Upper lobe of right lung (tissue), 1 donor: ENCODE results near the gene PAGE4. TPM values are rescaled to one million over a fixed set of nuclear protein-coding genes. Genes with fewer than 3 reads are reported as not detected.

Experiments used
- ATAC-seq: fragments of 200-7000 bp; cut with Tn5 transposase; one replicate; pipeline ENCODE4 v1.9.1; 2020; ENCODE audit warnings: mild to moderate bottlenecking, moderate library complexity
- DNase-seq: peaks from one replicate; pipeline ENCODE4 v3.0.0-alpha.2; 2020
- H3K27ac ChIP-seq: fragments of 200-600 bp; one replicate; pipeline ENCODE4 v1.8.0; 2022
- H3K27me3 ChIP-seq: fragments of 200-600 bp; one replicate; pipeline ENCODE4 v1.8.0; 2022; ENCODE audit warnings: mild to moderate bottlenecking
- H3K36me3 ChIP-seq: fragments of 200-600 bp; one replicate; pipeline ENCODE4 v1.8.0; 2022
- H3K4me1 ChIP-seq: fragments of 200-600 bp; one replicate; pipeline ENCODE4 v1.8.0; 2022
- H3K4me3 ChIP-seq: fragments of 200-600 bp; one replicate; pipeline ENCODE4 v1.8.0; 2022; ENCODE audit warnings: mild to moderate bottlenecking
- H3K9me3 ChIP-seq: fragments of 200-600 bp; one replicate; pipeline ENCODE4 v1.8.0; 2022
- intact Hi-C: fragments of 100-400 bp; cut with DNase I; formaldehyde crosslinking; loops from one replicate; pipeline ENCODE4 v1.11.0; 2022
- total RNA-seq: library from RNA; stranded (reverse); fragmentation: NEBNext Ultra II Directional; extraction: Animal tissue kit (Norgen Biotek cat#: 25700); gene quantifications from one replicate; pipeline ENCODE4 v1.2.1, GENCODE V29; 2021
- TF ChIP-seq, protein P1 (sequence below): fragments of 200-600 bp; IDR thresholded peaks from one replicate; pipeline ENCODE4 v1.8.0; 2022; ENCODE audit warnings: antibody characterized with exemption
- donor health status: DM: no; HTN: yes; CAD: no; lungs with severe emphysema.

Gene PAGE4
- total RNA-seq, 1 donor from 2014 or later: not detected

DNA sequence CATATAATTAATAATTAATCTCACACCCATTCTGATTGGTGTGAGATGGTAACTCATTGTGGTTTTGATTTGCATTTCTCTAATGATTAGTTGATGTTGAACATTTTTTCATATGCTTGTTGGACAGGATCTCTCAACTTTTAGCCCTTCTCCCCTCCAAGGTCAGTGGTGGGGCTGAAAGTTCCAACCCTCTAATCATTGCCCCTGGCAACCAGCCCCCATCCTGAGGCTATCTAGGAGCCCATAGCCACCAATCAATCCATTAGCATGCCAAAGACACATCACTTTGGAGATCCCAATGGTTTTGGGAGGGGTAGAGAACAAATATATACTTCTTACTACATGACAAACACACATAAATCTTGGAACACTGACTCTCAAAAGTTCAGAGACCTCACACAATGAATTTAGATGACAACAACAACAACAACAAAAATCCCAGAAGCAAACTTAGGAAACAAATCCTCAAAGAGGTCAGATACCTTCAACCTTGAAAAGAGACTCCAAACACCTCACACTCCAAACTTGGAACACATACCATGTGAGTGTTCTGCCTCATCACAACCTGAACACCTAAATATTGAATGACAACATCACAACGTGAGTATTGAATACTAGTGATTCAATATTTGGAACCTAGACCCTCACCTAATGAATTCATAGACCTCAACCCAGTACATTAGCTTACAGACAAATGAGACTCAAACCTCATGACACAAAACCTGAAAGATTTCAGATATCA, 19.0 kb upstream of the PAGE4 start:
- ATAC-seq: no peak
- Histone ChIP-seq H3K4me3 (no peak overlapping the region), H3K36me3 (no peaks in the 10 kb centered on the region), H3K27me3 (no peaks in the 10 kb centered on the region), H3K4me1 (no peaks in the 10 kb centered on the region), H3K27ac (no peak overlapping the region), H3K9me3 (no peaks in the 10 kb centered on the region)
- intact Hi-C loops: no loop called here
- TF ChIP-seq, protein P1, sequence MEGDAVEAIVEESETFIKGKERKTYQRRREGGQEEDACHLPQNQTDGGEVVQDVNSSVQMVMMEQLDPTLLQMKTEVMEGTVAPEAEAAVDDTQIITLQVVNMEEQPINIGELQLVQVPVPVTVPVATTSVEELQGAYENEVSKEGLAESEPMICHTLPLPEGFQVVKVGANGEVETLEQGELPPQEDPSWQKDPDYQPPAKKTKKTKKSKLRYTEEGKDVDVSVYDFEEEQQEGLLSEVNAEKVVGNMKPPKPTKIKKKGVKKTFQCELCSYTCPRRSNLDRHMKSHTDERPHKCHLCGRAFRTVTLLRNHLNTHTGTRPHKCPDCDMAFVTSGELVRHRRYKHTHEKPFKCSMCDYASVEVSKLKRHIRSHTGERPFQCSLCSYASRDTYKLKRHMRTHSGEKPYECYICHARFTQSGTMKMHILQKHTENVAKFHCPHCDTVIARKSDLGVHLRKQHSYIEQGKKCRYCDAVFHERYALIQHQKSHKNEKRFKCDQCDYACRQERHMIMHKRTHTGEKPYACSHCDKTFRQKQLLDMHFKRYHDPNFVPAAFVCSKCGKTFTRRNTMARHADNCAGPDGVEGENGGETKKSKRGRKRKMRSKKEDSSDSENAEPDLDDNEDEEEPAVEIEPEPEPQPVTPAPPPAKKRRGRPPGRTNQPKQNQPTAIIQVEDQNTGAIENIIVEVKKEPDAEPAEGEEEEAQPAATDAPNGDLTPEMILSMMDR: no peak
- no peak for DNase-seq

DNA sequence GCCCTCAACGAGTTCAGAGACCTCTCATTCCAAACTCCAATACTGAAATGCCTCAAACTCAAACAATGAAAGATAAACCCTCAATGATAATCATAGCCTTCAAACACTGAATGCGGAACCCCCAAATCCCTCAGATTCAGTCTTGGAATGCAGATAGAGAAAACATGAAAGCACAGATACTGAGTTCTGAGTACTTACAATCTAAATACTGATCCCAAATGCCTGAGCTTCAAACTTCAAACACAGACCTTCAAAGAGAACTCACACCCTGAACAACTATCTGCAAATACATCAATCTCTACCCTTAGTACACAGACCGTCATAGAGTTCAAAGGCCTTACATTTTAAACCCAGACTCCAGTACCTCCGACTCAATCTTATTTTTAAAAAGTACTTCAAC, 16.9 kb upstream of the PAGE4 start:
- Histone ChIP-seq H3K27me3 (no peaks in the 10 kb centered on the region), H3K9me3 (no peaks in the 10 kb centered on the region), H3K4me1 (no peaks in the 10 kb centered on the region), H3K27ac (no peak overlapping the region), H3K4me3 (no peak overlapping the region), H3K36me3 (no peaks in the 10 kb centered on the region)
- intact Hi-C loops: no loop called here
- TF ChIP-seq, protein P1: no peak
- ATAC-seq (no peak), DNase-seq (no peak)

DNA sequence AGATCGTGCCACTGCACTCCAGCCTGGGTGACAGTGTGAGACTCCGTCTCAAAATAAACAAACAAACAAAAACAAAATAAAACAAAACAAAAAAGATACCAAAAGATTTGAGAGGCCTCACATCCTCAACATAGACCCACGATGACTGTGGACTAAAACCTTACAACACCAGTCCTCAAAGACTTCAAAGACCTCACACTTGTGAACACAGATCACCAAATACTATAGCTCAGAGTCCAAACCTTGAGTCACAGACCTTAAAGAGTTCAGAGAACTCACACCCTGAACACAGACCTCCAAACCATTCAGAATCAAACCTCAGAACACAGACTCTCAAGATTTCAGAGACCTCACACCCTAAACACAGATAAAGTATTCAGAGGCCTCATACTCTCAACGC, 12.7 kb upstream of the PAGE4 start:
- Histone ChIP-seq H3K4me1 (no peaks in the 10 kb centered on the region), H3K9me3 (no peaks in the 10 kb centered on the region), H3K27ac (no peak overlapping the region), H3K36me3 (no peaks in the 10 kb centered on the region), H3K4me3 (no peak overlapping the region), H3K27me3 (no peaks in the 10 kb centered on the region)
- ATAC-seq (no peak), DNase-seq (no peak)
- intact Hi-C loops: no loop called here
- TF ChIP-seq, protein P1: no peak

DNA sequence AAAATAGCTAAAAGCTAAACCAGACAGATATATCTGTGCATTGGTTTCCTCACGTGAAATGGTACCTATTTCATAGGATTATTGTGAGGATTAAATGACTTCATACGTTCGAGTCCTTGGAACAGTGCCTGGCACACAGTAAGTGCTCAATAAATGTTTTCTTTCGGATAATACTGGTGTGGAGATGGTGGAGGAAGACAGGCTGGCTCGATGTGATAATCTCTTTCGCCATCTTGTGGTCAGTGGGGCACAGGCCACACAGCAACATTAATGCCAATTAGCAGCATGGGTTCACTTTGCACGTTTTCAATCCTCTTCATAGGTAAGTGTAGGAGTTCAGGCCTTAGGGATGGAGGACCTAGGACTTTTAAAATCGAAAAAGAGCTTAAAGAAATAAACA, 9.3 kb downstream of the PAGE4 start:
- Histone ChIP-seq H3K9me3 (no peaks in the 10 kb centered on the region), H3K4me1 (no peaks in the 10 kb centered on the region), H3K27ac (no peak overlapping the region), H3K36me3 (no peaks in the 10 kb centered on the region), H3K4me3 (no peak overlapping the region), H3K27me3 (no peaks in the 10 kb centered on the region)
- ATAC-seq: peak; percentile 70
- no peak for DNase-seq
- TF ChIP-seq, protein P1: peak; percentile 61
- intact Hi-C loops: no loop called here

DNA sequence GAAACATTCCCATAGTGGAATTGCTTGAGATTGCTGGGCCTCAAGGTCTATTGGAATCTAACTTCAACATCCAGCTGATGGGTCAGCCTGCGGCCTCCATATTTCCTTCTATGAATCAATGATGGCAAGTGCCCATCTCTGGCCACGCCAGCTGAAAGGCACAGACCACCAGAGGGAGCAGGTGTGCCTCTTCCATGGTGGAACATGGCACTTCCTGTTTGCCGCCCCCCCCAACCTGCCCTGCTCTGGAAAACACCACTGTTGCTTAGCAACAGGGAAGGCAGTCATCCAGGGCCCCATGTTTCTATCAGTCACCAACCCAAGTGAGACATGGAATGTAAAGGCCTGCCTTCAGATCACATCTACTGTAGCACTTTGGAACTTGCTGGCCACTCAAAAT, 11.6 kb downstream of the PAGE4 start:
- ATAC-seq (peak; percentile 90), DNase-seq (peak; percentile 71)
- no peaks in the 10 kb centered on the region for H3K4me1 ChIP-seq
- no peaks in the 10 kb centered on the region for H3K36me3 ChIP-seq
- no peak overlapping the region for H3K4me3 ChIP-seq
- intact Hi-C loops: no loop called here
- H3K27me3 ChIP-seq: no peaks in the 10 kb centered on the region
- H3K9me3 ChIP-seq: no peaks in the 10 kb centered on the region
- TF ChIP-seq, protein P1: peak; percentile 30
- H3K27ac ChIP-seq: no peak overlapping the region

DNA sequence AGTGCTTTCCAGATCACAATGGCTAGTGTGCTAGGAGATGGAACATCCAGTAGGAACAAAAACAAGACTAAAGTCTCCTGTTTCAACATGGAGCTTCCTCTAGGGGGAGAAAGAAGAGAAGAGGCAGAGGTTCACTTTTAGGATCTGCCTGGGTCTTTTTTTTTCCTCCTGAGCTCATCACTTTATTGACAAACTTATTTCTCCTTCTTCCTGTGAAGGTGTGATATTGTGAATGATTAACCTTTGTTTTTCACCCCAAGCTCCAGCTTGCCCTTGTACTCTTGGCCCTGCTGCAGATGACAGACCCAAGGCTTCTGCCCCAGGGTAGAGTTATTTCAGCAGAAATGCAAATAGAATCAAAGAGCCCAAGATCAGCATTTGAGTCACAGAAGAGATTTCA, 13.5 kb downstream of the PAGE4 start:
- intact Hi-C loops: no loop called here
- Histone ChIP-seq H3K4me3 (no peak overlapping the region), H3K36me3 (no peaks in the 10 kb centered on the region), H3K27ac (no peak overlapping the region), H3K27me3 (no peaks in the 10 kb centered on the region), H3K9me3 (no peaks in the 10 kb centered on the region), H3K4me1 (no peaks in the 10 kb centered on the region)
- TF ChIP-seq, protein P1: no peak
- ATAC-seq (no peak), DNase-seq (no peak)
